22Rv1 (cell line): ENCODE data around the gene PLEKHA5.

Experiments
- H3K27ac ChIP-seq: fragments of 450-650 bp; 2 replicates; pipeline ENCODE4 v1.5.1; 2017
- ZFX ChIP-seq: fragments of 450-650 bp; IDR thresholded peaks from 2 replicates; pipeline ENCODE4 v1.6.1; 2017; ENCODE audit warnings: antibody characterized with exemption, borderline replicate concordance
- TF ChIP-seq, protein P1 (sequence below): fragments of 450-650 bp; IDR thresholded peaks from 2 replicates; pipeline ENCODE4 v1.5.1; 2017; ENCODE audit warnings: mild to moderate bottlenecking

Gene PLEKHA5

DNA sequence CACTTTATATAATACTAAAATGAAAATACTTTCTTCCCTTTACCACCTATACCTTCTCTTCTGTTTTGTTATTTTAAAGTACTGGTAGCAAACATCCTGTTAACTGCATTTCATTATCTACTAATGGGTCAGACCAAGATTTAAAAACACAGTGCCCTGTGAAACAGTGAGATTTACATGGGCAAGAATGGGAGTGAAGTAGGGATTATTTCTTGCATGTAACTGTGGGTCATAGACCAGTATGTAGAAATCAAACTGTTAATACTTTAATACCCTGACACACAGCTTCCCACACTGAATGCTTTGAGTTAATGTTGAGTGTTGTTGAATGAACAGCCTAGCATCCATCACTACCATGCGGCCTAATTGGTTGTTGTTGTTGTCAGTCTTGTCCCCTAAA is 61.6 kb downstream of the PLEKHA5 start:
- TF ChIP-seq ZFX, result no peak
- TF ChIP-seq, protein P1, sequence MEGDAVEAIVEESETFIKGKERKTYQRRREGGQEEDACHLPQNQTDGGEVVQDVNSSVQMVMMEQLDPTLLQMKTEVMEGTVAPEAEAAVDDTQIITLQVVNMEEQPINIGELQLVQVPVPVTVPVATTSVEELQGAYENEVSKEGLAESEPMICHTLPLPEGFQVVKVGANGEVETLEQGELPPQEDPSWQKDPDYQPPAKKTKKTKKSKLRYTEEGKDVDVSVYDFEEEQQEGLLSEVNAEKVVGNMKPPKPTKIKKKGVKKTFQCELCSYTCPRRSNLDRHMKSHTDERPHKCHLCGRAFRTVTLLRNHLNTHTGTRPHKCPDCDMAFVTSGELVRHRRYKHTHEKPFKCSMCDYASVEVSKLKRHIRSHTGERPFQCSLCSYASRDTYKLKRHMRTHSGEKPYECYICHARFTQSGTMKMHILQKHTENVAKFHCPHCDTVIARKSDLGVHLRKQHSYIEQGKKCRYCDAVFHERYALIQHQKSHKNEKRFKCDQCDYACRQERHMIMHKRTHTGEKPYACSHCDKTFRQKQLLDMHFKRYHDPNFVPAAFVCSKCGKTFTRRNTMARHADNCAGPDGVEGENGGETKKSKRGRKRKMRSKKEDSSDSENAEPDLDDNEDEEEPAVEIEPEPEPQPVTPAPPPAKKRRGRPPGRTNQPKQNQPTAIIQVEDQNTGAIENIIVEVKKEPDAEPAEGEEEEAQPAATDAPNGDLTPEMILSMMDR, result no peak
- H3K27ac ChIP-seq, result no peak overlapping the region

- TF ChIP-seq, protein P1, result no peak
- TF ChIP-seq ZFX, result no peak
- H3K27ac ChIP-seq, result no peak overlapping the region
Observed at GRCh38 chr12:19191563-19191962, 62.0 kb downstream of the PLEKHA5 start.

DNA sequence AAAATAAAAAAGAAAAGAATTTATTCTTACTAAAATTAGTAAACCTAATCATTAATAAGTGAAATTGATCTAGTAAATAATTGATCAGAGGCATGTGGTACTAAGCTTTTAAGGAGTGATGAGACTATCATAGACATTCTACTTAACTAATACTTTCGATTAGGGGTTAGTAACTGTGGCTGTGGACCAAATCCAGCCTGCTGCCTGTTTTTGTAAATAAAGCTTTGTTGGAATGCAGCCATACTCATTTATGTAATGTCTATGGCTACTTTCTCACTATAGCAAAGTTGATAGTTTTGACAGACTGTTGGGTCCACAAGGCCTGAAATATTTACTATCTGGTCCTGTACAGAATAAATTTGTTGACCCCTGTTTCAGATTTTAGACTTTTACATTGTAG is 63.2 kb downstream of the PLEKHA5 start:
- no peak overlapping the region for H3K27ac ChIP-seq
- no peak for TF ChIP-seq ZFX
- TF ChIP-seq, protein P1, result no peak

DNA sequence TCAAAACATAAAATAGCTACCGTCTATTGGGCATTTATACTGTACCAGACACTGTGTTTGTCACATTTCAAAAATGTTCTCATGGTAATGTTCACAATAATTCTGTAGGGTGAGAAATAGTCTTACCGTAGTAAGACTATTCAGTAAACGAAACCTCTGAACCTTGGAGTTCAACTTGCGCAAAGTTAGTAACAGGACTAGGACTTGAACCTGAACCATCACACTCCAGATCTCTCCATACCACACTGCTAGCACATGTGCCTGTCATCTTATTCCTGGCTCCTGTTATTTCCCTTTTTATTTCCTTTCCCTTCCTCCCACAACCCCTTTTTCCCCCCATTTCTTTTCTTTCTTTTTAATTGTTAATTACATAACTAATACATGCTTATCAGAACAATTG is 65.4 kb downstream of the PLEKHA5 start:
- TF ChIP-seq, protein P1, result no peak
- TF ChIP-seq ZFX, result no peak

DNA sequence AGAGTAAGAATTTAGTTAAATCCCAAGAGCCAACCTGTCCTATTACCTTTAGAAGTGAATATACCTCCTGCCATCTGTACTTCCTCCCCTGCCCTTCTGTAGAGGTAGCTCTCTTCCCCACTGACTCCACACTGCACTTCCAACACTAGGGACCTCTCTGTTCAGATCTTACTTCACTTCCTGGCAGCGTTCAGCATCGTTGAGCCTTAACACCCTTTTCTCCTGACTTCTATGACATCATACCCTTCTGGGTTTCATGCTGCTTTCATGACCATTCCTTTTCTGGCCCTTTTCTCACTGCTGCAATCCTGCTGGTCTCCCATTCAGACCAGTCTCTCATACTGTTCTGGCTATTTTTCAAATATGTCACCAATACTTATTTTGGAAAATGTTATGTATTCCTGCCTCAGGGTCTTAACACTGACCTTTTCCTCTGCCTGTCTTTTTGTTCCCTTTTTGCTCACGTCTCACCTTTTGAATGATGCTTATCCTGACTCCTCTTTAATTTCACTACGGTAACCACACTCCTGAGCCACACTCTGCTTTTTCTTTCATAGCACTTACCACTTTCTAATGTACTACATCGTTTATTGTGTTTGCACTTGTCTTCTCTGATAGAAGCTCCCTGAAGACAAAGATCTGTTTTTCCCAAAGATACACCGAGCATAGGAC is 67.6 kb downstream of the PLEKHA5 start:
- TF ChIP-seq, protein P1, result no peak
- TF ChIP-seq ZFX, result no peak

More for the DNA sequence above, 65.4 kb downstream of the PLEKHA5 start:
- no peak overlapping the region for H3K27ac ChIP-seq

GRCh38 chr12:19198272-19198671 is 68.7 kb downstream of the PLEKHA5 start:
- H3K27ac ChIP-seq, result no peak overlapping the region
- TF ChIP-seq ZFX, result no peak
- TF ChIP-seq, protein P1, result no peak

More for the DNA sequence above, 67.6 kb downstream of the PLEKHA5 start:
- H3K27ac ChIP-seq, result no peak overlapping the region

DNA sequence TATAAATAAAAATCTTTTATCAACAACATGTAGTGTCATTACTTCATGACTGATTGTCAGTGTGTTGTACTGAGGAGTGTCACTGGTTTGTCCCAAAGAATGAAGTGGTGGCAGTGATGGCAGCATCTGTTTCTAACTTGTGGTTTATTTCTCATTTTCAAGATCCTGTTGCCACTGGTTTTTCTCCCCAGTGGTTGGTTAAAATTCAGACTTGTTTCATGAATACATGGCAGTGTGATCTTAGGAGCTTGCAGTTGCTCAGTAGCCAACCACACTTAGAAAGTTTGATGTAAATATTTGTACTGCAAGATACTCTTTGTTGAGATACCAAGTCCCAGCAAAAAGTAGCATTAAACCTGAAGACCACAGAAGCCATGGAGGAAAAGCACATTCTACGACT is 69.8 kb downstream of the PLEKHA5 start:
- TF ChIP-seq, protein P1, result no peak
- no peak for TF ChIP-seq ZFX
- H3K27ac ChIP-seq, result no peak overlapping the region
